Loucy (cell line): ENCODE data around the gene ITPK1.

Experiments used
- EZH2phosphoT487 ChIP-seq: fragments of 200-600 bp; IDR thresholded peaks from 2 replicates; pipeline ENCODE4 v1.6.1; 2018; ENCODE audit warnings: antibody characterized with exemption, mild to moderate bottlenecking, moderate library complexity, borderline replicate concordance
- TF ChIP-seq, protein P1 (sequence below): fragments of 200-600 bp; sonication (generic); conservative IDR thresholded peaks from 2 replicates; pipeline ENCODE4 v1.5.1; 2014; ENCODE audit warnings: mild to moderate bottlenecking, antibody characterized with exemption, low read length

DNA sequence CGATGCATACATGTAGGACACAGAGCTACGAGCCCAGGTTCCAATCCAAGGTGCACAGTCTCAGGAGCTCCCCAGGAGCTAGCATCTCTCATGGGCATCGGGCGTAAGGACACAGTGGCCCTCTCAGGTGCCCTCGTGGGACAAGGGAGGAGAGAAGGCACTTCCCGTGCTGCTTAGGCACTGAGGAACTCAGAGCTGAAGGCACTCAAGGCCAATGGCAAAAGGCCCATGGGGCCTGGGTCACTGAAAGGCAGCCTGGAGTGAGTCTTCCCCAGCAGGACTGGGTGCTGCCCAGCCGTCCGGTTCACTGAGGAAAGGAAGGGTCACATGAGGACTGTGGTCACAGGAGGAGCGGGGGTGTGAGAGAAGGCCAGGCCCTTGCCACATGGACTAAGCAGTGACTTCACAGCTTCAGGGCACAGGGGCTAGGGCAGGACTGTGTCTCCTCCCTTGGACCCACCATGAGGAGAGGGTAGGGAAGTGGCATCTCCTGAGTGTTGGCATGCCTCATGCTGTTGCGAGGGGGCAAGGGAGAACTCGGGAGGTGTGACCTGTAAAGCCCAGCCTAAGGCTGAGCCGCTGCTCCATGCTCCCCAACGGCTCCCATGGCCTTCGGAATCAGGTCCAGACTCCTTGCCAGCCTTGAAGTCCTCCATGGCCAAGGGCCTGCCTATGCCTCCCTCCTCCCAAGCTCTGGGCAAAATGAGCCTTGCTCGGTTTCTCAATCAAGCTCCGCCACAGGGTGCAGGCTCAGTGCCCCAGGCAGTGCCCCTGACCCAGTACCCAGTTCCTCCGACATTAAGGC, 141.0 kb downstream of the ITPK1 start:
- TF ChIP-seq, protein P1, sequence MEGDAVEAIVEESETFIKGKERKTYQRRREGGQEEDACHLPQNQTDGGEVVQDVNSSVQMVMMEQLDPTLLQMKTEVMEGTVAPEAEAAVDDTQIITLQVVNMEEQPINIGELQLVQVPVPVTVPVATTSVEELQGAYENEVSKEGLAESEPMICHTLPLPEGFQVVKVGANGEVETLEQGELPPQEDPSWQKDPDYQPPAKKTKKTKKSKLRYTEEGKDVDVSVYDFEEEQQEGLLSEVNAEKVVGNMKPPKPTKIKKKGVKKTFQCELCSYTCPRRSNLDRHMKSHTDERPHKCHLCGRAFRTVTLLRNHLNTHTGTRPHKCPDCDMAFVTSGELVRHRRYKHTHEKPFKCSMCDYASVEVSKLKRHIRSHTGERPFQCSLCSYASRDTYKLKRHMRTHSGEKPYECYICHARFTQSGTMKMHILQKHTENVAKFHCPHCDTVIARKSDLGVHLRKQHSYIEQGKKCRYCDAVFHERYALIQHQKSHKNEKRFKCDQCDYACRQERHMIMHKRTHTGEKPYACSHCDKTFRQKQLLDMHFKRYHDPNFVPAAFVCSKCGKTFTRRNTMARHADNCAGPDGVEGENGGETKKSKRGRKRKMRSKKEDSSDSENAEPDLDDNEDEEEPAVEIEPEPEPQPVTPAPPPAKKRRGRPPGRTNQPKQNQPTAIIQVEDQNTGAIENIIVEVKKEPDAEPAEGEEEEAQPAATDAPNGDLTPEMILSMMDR, result no peak
- TF ChIP-seq EZH2phosphoT487, result no peak
